Breast epithelium (tissue), 4 donors: Measurements from ENCODE around the gene RASL12. TPM values are rescaled to one million over a fixed set of nuclear protein-coding genes. Genes with fewer than 3 reads are reported as not detected.
A peak's percentile ranks its signal among the peaks of the same experiment; 100 is the strongest.

Experiments used
- DNase-seq, 2 donors: peaks; one replicate each; pipeline ENCODE4 v3.0.0-alpha.2; 2019; ENCODE audit warnings: low spot score in 2 of 2
- H3K27ac ChIP-seq, 2 donors: fragments of 200-600 bp; sonication (generic) in 1 of 2; one replicate each; pipeline ENCODE4 v1.5.1; 2016 to 2019; ENCODE audit warnings: mild to moderate bottlenecking in 1 of 2
- H3K27me3 ChIP-seq, 2 donors: fragments of 200-600 bp; sonication (generic) in 1 of 2; one replicate each; pipeline versions ENCODE4 v1.5.1 to v1.6.0; 2017 to 2019; ENCODE audit warnings: control low read depth in 1 of 2, mild to moderate bottlenecking in 1 of 2
- H3K36me3 ChIP-seq: fragments of 200-600 bp; one replicate; pipeline ENCODE4 v1.5.1; 2019
- H3K4me1 ChIP-seq, 2 donors: fragments of 200-600 bp; sonication (generic); one replicate each; pipeline ENCODE4 v1.5.1; 2016 to 2019; ENCODE audit warnings: control low read depth in 1 of 2
- H3K4me3 ChIP-seq, 3 donors: fragments of 200-600 bp; sonication (generic); 1 replicate in 2 of 3; 2 replicates in 1 of 3; pipeline ENCODE4 v1.5.1; 2016 to 2019; ENCODE audit warnings: mild to moderate bottlenecking in 3 of 3, moderate library complexity in 2 of 3
- H3K9me3 ChIP-seq, 2 donors: fragments of 200-600 bp; sonication (generic) in 1 of 2; one replicate each; pipeline ENCODE4 v1.5.1; 2016 to 2019; ENCODE audit warnings: control low read depth in 1 of 2
- CTCF ChIP-seq, 3 donors: fragments of 450-650 bp; IDR thresholded peaks; one replicate each; pipeline ENCODE4 v1.5.1; 2016 to 2017; ENCODE audit warnings: antibody characterized with exemption in 3 of 3, mild to moderate bottlenecking in 3 of 3, moderate library complexity in 3 of 3
- POLR2A ChIP-seq: fragments of 450-650 bp; IDR thresholded peaks from one replicate; pipeline ENCODE4 v1.6.1; 2016; ENCODE audit warnings: antibody characterized with exemption, mild to moderate bottlenecking, moderate library complexity
- POLR2AphosphoS5 ChIP-seq, 3 donors: sonication (generic); formaldehyde crosslinking; IDR thresholded peaks; one replicate each; pipeline ENCODE4 v1.6.1; 2017; ENCODE audit warnings: antibody characterized with exemption in 3 of 3
- intact Hi-C: fragments of 100-400 bp; cut with DNase I; formaldehyde crosslinking; loops from one replicate; pipeline ENCODE4 v1.15.1; 2023; ENCODE audit warnings: low total_unique reads
- total RNA-seq, 3 donors: library from RNA; depleted of rRNA; stranded (reverse); fragments of >200 nt; gene quantifications; one replicate each; pipeline ENCODE4 v1.1.0, GENCODE V29; 2016

The RASL12 gene
- total RNA-seq, 3 donors from 2014 or later: 12.6 to 20.6 (median 20.3) TPM

- no peak overlapping the region for H3K4me3 ChIP-seq
- H3K4me1 ChIP-seq: no peaks in the 10 kb centered on the region
These were observed 14.6 kb upstream of the RASL12 start for GRCh38 chr15:65082303-65082953.

DNA sequence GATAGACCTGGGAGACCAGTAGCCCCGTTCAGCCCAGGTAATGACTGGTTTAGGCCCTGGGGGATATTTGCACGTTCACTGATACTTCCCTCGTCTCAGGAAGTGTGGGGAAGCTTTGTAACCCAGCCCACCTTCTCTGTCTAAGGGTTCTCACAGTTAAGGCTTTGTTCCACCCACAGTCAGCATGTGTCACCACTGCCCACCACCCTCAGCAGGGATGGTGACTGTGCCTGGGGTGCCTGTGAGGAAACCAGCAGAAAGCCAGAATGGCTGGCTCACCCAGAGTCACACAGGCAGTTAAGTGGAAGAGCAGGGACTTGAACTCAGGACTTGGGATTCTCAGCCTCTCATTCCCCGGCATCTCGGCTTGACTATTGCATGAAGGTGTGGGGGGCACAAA, 14.0 kb upstream of the RASL12 start:
- Histone ChIP-seq H3K27me3 (peaks cover 0 to 9% of the 10 kb centered on the region in 2 donors), H3K4me3 (no peak overlapping the region), H3K27ac (peak overlapping the region in 1 of 2 donors; percentile 58), H3K4me1 (no peaks in the 10 kb centered on the region), H3K9me3 (no peaks in the 10 kb centered on the region), H3K36me3 (no peaks in the 10 kb centered on the region)
- DNase-seq: no peak
- TF ChIP-seq CTCF (IDR thresholded peaks at IDR 0.05) (no peak), POLR2A (no peak), POLR2AphosphoS5 (IDR thresholded peaks at IDR 0.05) (no peak)
- intact Hi-C loops: no loop called here

More at GRCh38 chr15:65082303-65082953, 14.6 kb upstream of the RASL12 start:
- Histone ChIP-seq H3K27ac (peak overlapping the region in 1 of 2 donors; percentile 58), H3K27me3 (peaks cover 0 to 2% of the 10 kb centered on the region in 2 donors), H3K36me3 (no peaks in the 10 kb centered on the region), H3K9me3 (no peaks in the 10 kb centered on the region)
- no peak for TF ChIP-seq POLR2A
- no peak for TF ChIP-seq POLR2AphosphoS5 (IDR thresholded peaks at IDR 0.05)
- no peak for TF ChIP-seq CTCF (IDR thresholded peaks at IDR 0.05)
- DNase-seq: no peak
- intact Hi-C loops: no loop called here

DNA sequence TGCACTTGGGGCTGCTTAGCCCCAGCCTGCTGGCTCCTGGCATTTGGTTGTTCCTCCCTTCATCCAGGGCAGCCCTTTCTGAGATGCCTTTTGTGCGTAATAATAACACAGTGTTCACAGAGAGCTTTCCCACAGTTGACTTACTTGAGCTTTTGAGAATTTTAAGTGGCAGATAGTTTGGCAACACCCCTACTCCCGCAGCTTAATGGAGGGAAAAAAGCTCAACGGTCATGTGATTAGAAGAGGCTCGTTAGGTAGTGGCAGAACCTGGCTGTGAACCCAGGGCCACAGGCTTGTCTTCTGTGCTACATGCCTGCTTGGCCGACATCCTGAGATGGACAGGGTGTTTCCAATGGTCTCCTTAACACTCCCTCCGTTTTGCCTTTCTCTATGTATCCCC, 13.5 kb upstream of the RASL12 start:
- H3K27ac ChIP-seq: no peak overlapping the region
- H3K27me3 ChIP-seq: peaks cover 0 to 11% of the 10 kb centered on the region in 2 donors
- TF ChIP-seq POLR2A: no peak
- TF ChIP-seq CTCF (IDR thresholded peaks at IDR 0.05): no peak
- no peak for TF ChIP-seq POLR2AphosphoS5 (IDR thresholded peaks at IDR 0.05)
- H3K36me3 ChIP-seq: no peaks in the 10 kb centered on the region
- DNase-seq: no peak
- no peaks in the 10 kb centered on the region for H3K4me1 ChIP-seq
- no peak overlapping the region for H3K4me3 ChIP-seq
- intact Hi-C loops: no loop called here
- H3K9me3 ChIP-seq: no peaks in the 10 kb centered on the region

GRCh38 chr15:65079580-65079979, 11.8 kb upstream of the RASL12 start:
- no peaks in the 10 kb centered on the region for H3K9me3 ChIP-seq
- TF ChIP-seq POLR2A: no peak
- no peak for TF ChIP-seq POLR2AphosphoS5 (IDR thresholded peaks at IDR 0.05)
- no peak for TF ChIP-seq CTCF (IDR thresholded peaks at IDR 0.05)
- no peak overlapping the region for H3K27ac ChIP-seq
- no peak for DNase-seq
- H3K4me1 ChIP-seq: no peaks in the 10 kb centered on the region
- H3K4me3 ChIP-seq: no peak overlapping the region
- peaks cover 0 to 11% of the 10 kb centered on the region in 2 donors for H3K27me3 ChIP-seq
- intact Hi-C loops: no loop called here
- no peaks in the 10 kb centered on the region for H3K36me3 ChIP-seq

- Histone ChIP-seq H3K4me1 (no peaks in the 10 kb centered on the region), H3K4me3 (peak overlapping the region in 1 of 3 donors; percentile 30)
- peak in 1 of 2 donors; percentile 63 for DNase-seq
These were observed 10.2 kb upstream of the RASL12 start for GRCh38 chr15:65077981-65078352.

More at GRCh38 chr15:65077981-65078352, 10.2 kb upstream of the RASL12 start:
- intact Hi-C loops: no loop called here
- H3K27ac ChIP-seq: no peak overlapping the region
- H3K9me3 ChIP-seq: no peaks in the 10 kb centered on the region
- H3K27me3 ChIP-seq: peaks cover 0 to 11% of the 10 kb centered on the region in 2 donors
- H3K36me3 ChIP-seq: no peaks in the 10 kb centered on the region
- TF ChIP-seq POLR2A (no peak), CTCF (IDR thresholded peaks at IDR 0.05) (no peak), POLR2AphosphoS5 (IDR thresholded peaks at IDR 0.05) (no peak)
